Activated CD4-positive, alpha-beta T cell treated with anti-CD3 and anti-CD28 coated beads, Interleukin-10, Interleukin-2, amounts not matched to agents 100 ng/mL and 50 ng/mL, durations not matched to agents 16 hours and 8 hours (primary cell): ENCODE measurements around the gene GPR39.

Experiments
- DNase-seq: peaks from one replicate; pipeline ENCODE4 v3.0.0-alpha.2; 2020

GPR39 gene

DNA sequence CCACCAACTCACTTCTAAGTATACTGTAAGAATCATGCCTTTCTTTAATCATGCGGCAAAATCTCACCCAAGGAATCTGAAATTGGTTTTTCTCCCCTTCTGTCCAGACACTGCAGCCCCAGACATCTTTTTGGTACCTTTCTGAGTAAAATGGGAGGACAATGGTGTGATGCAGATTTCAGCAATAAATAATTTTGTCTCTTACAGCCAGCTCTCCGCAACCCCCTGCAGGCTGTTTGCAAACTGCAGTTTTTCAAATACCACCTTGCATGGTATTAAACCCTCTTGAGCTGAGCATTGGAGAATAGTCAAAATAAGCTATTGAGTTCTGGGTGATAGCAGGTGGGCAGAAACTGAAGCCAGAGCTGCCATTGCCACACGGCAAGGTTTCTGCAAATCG lies 32.2 kb downstream of the GPR39 start:
- no peak for DNase-seq

GRCh38 chr2:132449868-132450267 lies 33.3 kb downstream of the GPR39 start:
- DNase-seq: no peak

DNA sequence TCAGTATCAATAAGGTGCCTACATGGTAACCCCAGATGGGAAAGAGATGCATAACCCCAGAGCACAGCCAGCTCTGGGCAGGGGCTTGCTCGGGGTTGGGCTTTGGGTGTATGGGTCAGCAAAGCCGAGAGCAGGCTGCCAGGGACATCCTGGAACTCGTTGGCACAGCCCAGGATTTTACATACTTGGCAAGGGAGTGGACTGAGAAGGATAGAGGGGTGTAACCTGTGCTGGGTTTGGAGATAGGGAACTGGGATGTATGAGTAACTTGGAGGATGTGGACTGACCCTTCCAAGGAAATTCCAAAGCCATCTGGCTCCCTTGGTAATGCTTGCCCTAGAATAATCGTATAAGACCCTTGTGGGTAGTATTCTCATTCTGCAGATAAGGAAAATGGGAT lies 44.2 kb downstream of the GPR39 start:
- DNase-seq: no peak

DNA sequence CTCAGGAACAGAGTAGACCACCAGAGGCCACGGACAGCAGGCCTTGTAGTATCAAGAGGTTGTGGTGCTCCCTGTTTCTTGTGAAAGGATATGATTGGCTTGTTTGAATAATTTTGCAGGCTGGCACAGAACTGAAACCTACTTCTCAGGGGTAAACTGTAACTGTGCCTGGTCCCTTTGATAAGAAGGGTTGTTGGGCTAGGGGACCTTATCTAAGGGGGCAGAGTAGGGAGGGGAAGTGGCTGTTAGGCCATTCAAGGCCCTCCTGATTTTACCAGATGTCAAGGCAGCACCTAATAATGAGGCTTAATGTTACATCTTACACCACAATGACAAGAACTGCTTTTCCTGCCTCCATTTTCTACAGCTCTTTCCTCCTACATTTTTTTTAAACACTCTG lies 45.6 kb downstream of the GPR39 start:
- DNase-seq: no peak

DNA sequence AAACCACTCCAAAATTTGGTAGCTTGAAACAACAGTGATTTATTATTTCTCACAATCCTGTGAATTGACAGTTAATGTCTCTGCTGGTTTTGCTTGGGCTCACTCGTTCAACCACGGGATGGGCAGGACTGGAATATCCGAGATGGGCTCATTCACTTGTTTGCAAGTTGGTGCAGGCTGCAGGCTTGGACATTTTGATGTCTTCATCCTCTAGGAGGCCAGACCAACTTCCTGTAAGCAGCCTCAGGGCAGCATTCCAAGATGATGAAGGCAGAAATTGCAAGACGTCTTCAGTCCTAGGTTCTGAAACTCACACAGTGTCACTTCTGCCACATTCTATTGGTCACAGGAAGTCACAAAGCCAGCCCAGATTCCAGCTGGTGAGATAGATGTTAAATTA lies 47.1 kb downstream of the GPR39 start:
- DNase-seq: no peak

DNA sequence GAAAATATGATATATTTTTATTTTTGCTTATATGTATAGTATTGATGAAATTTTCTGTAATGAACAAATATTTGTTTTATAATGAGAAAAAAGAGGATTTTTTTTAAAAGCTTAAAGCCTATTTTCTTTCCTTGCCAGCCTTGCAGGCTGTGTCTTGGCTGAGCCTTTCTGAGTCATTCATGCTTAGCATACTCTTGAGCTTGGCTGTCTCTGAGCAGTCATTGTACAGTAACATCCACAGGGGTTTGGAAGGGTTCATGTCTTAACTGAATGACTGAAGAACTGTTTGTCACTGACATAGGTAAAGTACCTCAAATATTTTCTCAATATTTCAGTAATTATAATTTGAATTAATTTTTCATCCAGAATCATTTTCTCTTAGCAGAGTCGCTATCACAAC lies 49.3 kb downstream of the GPR39 start:
- no peak for DNase-seq

DNA sequence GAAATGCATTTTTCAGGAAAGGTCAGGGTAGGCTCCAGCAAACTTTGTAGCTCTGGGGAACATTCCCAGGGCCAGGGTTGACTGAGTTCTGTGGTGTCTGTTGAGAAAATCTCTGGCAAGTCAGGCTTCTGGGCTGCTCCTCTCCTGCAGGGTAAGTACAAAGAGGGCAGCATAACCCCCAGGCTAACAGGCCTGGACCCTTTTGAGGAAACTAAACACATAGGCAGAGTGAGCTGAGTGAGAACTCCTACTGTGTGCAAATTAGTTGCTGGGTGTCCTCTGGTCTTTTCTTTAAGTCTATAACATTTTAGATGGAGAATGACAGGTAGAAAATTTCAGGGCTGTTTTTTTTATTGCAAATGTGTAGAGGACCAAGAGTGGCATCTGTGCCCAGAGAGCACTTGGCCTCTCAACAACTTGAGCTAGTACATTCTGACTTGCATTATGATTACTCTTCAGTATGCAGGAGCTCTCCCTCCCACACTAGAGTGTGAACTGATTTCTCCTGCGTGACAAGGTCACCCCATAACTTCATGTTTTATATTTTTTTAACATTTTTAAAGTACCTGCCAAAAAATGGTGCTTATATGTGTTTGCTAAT lies 49.9 kb downstream of the GPR39 start:
- no peak for DNase-seq

DNA sequence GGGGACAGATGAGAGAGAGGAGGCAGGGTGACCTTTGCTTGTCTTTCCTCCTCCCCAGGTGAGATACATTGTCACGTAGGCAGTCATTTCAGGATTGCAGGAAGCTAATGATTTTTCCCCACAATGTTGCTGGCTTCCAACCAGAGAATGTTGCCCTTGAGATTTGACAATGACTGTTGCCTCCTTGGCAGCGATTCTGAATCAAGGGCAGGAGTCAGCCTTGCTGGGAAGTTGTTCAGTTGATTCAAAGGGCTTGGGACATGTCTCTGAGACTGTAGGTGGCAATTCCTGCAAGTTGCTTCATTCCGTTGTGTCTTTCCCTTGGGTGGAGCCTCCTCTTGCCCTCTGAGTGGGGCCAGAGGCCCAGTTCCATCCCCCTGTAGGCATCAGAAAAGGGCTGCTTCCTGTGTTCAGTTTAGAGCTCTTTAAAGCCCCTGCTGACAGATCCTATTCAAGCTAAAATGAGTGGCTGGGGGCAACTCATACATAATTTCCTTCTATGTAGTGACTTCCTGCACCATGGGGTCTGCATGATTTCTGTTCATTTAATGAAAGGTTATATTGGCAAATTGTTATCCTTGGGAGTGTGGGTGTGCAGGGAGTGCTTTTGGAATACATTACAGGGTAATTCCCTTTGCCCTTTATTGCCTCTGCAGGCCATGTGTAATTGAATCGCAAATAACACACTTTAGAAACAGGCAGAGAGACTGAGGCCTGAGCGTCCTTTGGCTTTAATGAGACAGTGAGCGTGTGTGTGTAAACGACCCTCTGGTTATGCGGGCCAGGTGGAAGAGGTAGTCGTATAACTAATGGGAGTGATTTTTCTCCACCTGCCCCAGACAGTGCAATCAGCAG lies 52.4 kb downstream of the GPR39 start:
- DNase-seq: no peak

DNA sequence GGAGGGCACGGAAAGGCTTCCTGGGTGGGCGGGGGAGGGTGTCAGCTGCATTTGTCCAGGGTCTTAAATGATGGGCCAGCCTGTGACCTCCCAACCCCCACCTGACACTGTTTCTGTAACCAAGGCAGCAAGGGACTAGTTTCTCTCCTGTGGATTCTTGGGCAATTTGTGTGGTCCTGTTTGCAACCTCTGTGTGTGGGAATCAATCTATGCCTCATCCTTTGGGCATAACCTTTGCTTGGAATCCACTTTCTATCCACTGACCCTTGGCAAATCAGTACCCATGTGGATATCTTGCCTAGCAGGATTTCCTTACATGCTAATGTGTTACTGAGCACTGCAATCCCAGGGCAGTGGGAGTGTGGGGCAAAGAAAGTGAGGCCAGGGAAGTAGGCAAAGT lies 54.1 kb downstream of the GPR39 start:
- no peak for DNase-seq

GRCh38 chr2:132473174-132473883 lies 56.7 kb downstream of the GPR39 start:
- DNase-seq: no peak

DNA sequence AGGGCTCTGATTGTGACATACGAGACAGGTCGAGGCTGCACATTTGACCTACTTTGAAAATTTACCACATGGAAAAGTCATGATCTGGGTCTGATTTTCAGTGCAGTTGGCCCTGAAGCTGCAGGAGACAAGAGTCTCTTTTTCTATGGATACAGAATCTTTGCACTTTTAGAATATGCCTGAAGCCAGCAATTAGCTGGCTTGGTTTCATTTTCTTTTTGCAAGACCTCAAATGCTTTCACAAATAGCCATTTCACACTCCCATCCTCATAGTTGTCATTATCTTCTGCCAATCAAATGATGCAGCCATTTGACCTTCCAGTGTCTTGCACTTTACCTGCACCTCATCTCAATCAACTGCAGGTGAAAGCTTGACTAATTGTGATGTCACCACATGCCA lies 59.0 kb downstream of the GPR39 start:
- DNase-seq: no peak

DNA sequence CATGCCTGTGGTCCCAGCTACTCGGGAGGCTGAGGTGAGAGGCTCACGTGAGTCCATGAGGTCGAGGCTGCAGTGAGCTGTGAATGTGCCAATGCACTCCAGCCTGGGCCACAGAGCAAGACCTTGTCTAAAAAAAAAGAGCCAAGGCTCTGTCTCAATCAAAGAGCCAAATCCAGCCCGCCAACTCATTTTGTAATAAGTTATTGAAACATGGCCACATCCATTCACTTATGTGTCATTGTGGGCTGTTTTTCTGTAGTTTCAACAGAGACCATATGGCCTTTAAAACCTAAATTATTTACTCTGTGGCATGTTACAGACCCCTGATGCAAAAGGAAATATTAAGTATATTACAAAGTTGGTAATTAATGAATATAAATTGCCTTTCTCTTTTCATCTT lies 60.8 kb downstream of the GPR39 start:
- DNase-seq: no peak

DNA sequence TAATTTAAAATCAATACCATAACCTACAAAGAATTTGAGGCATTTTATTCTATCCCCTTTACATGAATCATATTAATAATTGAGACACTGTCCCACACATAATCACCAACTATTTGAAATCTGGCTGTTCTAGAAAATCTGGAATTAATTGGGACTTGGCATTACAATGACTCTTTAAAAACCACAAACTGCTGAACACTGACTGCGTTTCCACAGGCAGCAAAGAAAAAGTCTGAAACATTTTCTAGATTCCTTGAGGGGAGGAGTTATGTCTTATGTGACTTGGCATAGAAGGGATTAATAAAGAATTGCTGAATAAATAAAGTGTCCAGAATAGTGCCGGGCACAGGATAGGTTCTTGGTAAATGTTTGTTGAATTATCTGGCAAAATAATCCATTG lies 61.4 kb downstream of the GPR39 start:
- DNase-seq: no peak

GRCh38 chr2:132478461-132479105 lies 62.0 kb downstream of the GPR39 start:
- DNase-seq: no peak

GRCh38 chr2:132479155-132479554 lies 62.5 kb downstream of the GPR39 start:
- DNase-seq: no peak

- no peak for DNase-seq
Observed at GRCh38 chr2:132482821-132483220, 66.2 kb downstream of the GPR39 start.

DNA sequence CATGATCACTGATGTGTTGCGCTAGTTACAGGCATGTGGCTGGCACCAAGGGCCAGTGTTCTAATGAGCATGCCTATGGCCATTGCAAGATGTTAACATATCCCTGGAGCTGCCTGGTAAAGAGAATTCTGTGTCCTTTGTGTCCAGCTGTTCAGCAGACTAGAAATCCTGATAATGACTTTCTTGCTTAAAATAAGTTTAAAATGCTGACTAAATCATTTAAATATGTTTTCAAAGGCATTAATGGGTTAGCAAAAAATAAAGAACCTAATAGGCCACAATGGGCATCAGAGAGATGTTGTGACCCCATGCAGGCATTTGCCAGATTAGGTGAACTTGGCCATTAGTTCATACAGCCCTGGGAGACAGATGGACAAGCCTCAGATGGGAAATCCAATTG lies 67.5 kb downstream of the GPR39 start:
- DNase-seq: no peak

DNA sequence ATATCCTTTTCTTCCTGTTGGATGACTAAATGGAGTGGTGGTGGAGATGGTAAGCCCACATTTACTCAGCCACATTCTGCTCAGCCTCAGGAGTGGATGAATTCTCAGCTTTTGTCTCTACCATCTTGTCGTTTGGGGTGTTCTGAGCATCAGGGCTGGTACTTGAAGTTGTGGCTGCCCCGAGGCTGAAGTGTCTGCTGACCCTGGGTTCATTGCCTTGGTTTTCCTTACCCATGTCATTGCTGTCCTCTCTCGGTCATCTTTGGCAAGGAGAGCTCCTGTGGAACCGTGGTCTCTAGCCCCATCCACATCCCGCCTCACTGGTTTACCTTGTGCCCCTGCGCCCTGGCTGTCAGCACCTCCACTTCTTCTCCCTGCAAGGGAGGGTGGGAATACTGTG lies 71.9 kb downstream of the GPR39 start:
- no peak for DNase-seq

- no peak for DNase-seq
Observed at GRCh38 chr2:132489150-132489549, 72.5 kb downstream of the GPR39 start.

GRCh38 chr2:132495881-132496280 lies 79.3 kb downstream of the GPR39 start:
- no peak for DNase-seq

GRCh38 chr2:132496555-132496954 lies 80.0 kb downstream of the GPR39 start:
- DNase-seq: no peak

DNA sequence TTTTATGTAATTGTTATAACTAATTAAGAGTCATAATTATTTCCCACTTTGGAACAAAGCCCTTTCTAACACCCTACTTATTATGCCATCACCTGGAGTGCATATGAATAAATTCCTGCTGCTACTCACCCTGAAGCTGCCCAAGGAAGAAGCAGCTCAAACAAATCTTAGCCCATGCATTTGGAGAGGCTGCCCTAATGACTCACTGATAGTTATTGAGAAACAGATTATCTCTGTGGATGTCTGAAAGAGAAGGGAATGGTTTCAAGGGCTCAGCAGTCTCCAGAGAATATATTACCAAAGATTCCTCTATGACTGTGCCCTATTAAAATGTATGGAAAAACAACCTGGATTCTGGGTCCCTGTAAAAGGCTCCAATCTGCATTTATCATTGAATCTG lies 81.0 kb downstream of the GPR39 start:
- DNase-seq: no peak

- DNase-seq: no peak
Observed at GRCh38 chr2:132503701-132504100, 87.1 kb downstream of the GPR39 start.

GRCh38 chr2:132515010-132515409 lies 98.4 kb downstream of the GPR39 start:
- DNase-seq: no peak
